Glomerular visceral epithelial cell (primary cell): ENCODE data around the gene FAM210A.
"Not testable (repeated sequence)": the region's sequence is repeated elsewhere in the genome, so short reads cannot be mapped to it uniquely, and the experiment has no call there.

ENCODE experiments used
- DNase-seq: peaks from one replicate; pipeline ENCODE4 v3.0.0-alpha.2; 2016; ENCODE audit errors: extremely low spot score

Gene FAM210A

GRCh38 chr18:13726232-13726971, at the start of gene FAM210A, which contains the start of gene RNMT:
Gene FAM210A (minus strand): TSS chr18:13726558. CDS start chr18:13682077, 44,481 bp downstream.
Gene RNMT (plus strand): TSS chr18:13726673. CDS start chr18:13731518, 4,845 bp downstream.
- peak; percentile 94 for DNase-seq

GRCh38 chr18:13775058-13775457, 48.7 kb upstream of the FAM210A start:
- no peak for DNase-seq

GRCh38 chr18:13762690-13763439, 36.5 kb upstream of the FAM210A start:
- DNase-seq: no peak

- no peak for DNase-seq
These were observed 33.7 kb upstream of the FAM210A start for GRCh38 chr18:13760047-13760446.

- no peak for DNase-seq
These were observed 32.3 kb upstream of the FAM210A start for GRCh38 chr18:13758622-13759021.

GRCh38 chr18:13756671-13757070, 30.3 kb upstream of the FAM210A start:
- DNase-seq: no peak

- no peak for DNase-seq
These were observed 29.9 kb upstream of the FAM210A start for GRCh38 chr18:13756261-13756660.

GRCh38 chr18:13751599-13751998, 25.2 kb upstream of the FAM210A start:
- DNase-seq: not testable (repeated sequence)

- DNase-seq: no peak
These were observed 20.3 kb upstream of the FAM210A start for GRCh38 chr18:13746633-13747032.

GRCh38 chr18:13745696-13746095, 19.3 kb upstream of the FAM210A start:
- no peak for DNase-seq

GRCh38 chr18:13735681-13736080, 9.3 kb upstream of the FAM210A start:
- no peak for DNase-seq

GRCh38 chr18:13730481-13730880, 4.1 kb upstream of the FAM210A start:
- no peak for DNase-seq

GRCh38 chr18:13726972-13727331, 594 bp upstream of the FAM210A start:
- peak; percentile 44 for DNase-seq

GRCh38 chr18:13725566-13726231, 659 bp downstream of the FAM210A start:
- no peak for DNase-seq

- DNase-seq: no peak
These were observed 5.5 kb downstream of the FAM210A start for GRCh38 chr18:13720847-13721246.

- DNase-seq: no peak
These were observed 6.2 kb downstream of the FAM210A start for GRCh38 chr18:13720123-13720522.

GRCh38 chr18:13716916-13717315, 9.4 kb downstream of the FAM210A start:
- DNase-seq: no peak

- no peak for DNase-seq
These were observed 11.0 kb downstream of the FAM210A start for GRCh38 chr18:13715330-13715729.

GRCh38 chr18:13713455-13714055, 12.8 kb downstream of the FAM210A start:
- DNase-seq: no peak

- no peak for DNase-seq
These were observed 13.8 kb downstream of the FAM210A start for GRCh38 chr18:13712400-13713131.

- peak; percentile 80 for DNase-seq
These were observed 15.9 kb downstream of the FAM210A start for GRCh38 chr18:13710414-13710831.
